GM12891 (cell line): ENCODE measurements around the gene LMNTD1.

Source experiments
- POLR2A ChIP-seq: IDR thresholded peaks from 2 replicates; pipeline ENCODE4 v1.6.1; 2011; ENCODE audit warnings: low read depth, low read length, control low read depth
- POLR2AphosphoS5 ChIP-seq: IDR thresholded peaks from 2 replicates; pipeline ENCODE4 v1.6.1; 2011; ENCODE audit warnings: low read depth, low read length, control low read depth
- SPI1 ChIP-seq: IDR thresholded peaks from 2 replicates; pipeline ENCODE4 v1.6.1; 2011; ENCODE audit warnings: low read depth, low read length, control low read depth
- TAF1 ChIP-seq: IDR thresholded peaks from 2 replicates; pipeline ENCODE4 v1.6.1; 2011; ENCODE audit warnings: low read depth, low read length, control low read depth

GRCh38 chr12:25447046-25447445 lies 106.0 kb downstream of the LMNTD1 start:
- TF ChIP-seq POLR2AphosphoS5 (no peak), POLR2A (no peak), SPI1 (no peak), TAF1 (no peak)
